ENCODE results near the gene TXNL4A.
"Not testable (repeated sequence)": the region's sequence is repeated elsewhere in the genome, so short reads cannot be mapped to it uniquely, and the experiment has no call there.

TXNL4A gene, protein sequence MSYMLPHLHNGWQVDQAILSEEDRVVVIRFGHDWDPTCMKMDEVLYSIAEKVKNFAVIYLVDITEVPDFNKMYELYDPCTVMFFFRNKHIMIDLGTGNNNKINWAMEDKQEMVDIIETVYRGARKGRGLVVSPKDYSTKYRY

DNA sequence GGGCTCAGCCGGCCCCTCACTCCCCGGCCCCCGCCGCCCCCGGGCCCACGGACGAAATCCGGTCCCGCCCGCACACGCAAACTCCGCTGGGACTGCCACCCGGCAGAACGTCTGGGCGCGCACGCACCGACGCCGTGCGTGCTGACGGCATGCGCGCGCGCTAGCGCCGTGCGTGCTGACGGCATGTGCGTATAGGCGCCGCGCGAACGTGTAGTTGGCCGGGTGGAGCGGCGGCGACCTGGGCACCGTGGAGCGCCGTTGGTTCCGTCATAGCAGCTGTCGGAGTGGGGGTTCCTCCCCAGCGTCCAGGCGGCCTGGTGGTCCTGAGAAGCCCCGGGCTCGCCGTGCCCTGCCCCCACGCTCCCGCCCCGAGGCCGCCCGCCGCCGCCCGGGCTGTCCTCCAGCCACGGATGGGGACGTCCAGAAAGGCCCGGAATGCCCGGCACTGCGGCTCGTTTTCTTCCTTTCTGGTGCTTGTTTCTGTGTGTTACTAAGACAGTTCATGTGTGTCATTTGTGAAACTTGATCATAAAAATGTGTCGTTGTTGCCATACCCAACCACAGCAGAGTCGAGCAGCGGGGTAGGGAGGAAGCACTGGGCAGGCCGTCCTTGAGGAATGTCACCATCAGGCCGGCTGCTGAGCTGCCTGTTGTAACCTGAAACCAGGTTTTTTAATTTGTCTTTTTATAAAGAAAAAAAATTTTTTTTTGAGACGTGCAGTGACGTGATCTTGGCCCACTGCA is at the start of gene TXNL4A:
TXNL4A (minus strand) TSS at position 113 of the 744 bp plus-strand sequence. CDS start 171 bp downstream, outside the sequence.
- H4K20me1 ChIP-seq: peaks cover 44% of the 10 kb centered on the region
- H3K9ac ChIP-seq: peak within 1 kb of the TSS; percentile 86
- H3K9me3 ChIP-seq: no peaks in the 10 kb centered on the region
- TF ChIP-seq Cebpa-rat (IDR thresholded peaks at IDR 0.05): no peak
- H3K27me3 ChIP-seq: no peaks in the 10 kb centered on the region
- H3K4me1 ChIP-seq: peaks cover 39% of the 10 kb centered on the region
- peaks cover 29% of the 10 kb centered on the region for H3K36me3 ChIP-seq
- H3K4me2 ChIP-seq: peak within 1 kb of the TSS; percentile 95
- peak within 1 kb of the TSS; percentile 93 for H3K4me3 ChIP-seq
- peak within 1 kb of the TSS; percentile 94 for H3K27ac ChIP-seq

DNA sequence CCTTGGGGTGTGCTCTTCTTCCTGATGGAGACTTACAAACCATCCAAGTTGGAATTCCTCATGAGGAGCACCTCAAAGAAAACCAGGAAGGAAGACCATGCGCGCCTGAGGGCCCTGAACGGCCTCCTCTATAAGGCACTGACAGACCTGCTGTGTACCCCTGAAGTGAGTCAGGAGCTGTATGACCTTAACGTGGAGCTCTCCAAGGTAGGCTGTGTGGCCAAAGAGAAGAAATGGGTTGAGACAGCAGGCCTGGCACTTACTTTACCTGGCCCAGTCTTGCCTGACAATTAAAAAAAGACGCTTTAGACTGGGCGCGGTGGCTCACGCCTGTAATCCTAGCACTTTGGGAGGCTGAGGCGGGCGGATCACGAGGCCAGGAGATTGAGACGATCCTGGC is 48.9 kb upstream of the TXNL4A start:
- no peak for TF ChIP-seq Cebpa-rat (IDR thresholded peaks at IDR 0.05)
- H3K4me3 ChIP-seq: no peak overlapping the region
- H4K20me1 ChIP-seq: peaks cover 61% of the 10 kb centered on the region
- no peaks in the 10 kb centered on the region for H3K9me3 ChIP-seq
- H3K4me2 ChIP-seq: no peak overlapping the region
- H3K27ac ChIP-seq: no peak overlapping the region
- peaks cover 31% of the 10 kb centered on the region for H3K4me1 ChIP-seq
- no peaks in the 10 kb centered on the region for H3K27me3 ChIP-seq
- H3K9ac ChIP-seq: no peak overlapping the region
- peaks cover 57% of the 10 kb centered on the region for H3K36me3 ChIP-seq

DNA sequence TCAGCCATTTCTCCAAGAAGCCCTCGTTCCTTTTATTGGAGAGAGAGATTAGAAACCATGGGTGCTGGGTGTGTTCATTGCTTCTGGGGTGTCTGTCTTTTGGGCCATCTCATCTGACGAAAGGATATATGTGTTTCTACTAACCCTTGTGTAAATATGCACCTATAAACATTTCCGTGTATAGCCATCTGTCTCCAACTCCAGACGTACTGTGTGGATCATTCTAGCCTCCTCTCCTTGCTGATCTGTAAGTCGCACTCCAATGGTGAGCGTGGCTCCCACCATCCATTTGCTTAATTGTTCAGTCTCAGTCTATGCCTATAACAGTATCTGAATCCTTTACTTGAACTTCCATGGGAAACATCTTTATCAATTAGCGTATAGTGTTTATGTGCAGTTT is 47.6 kb upstream of the TXNL4A start:
- no peaks in the 10 kb centered on the region for H3K27me3 ChIP-seq
- H3K4me2 ChIP-seq: peak overlapping the region; percentile 92
- peak overlapping the region; percentile 89; the same call in 1 of the 2 replicates for H3K9ac ChIP-seq
- peaks cover 46% of the 10 kb centered on the region for H3K36me3 ChIP-seq
- TF ChIP-seq Cebpa-rat (IDR thresholded peaks at IDR 0.05): no peak
- peaks cover 56% of the 10 kb centered on the region for H4K20me1 ChIP-seq
- H3K27ac ChIP-seq: no peak overlapping the region
- H3K9me3 ChIP-seq: no peaks in the 10 kb centered on the region
- H3K4me1 ChIP-seq: peaks cover 32% of the 10 kb centered on the region
- peak overlapping the region; percentile 87; the same call in 1 of the 2 replicates for H3K4me3 ChIP-seq

DNA sequence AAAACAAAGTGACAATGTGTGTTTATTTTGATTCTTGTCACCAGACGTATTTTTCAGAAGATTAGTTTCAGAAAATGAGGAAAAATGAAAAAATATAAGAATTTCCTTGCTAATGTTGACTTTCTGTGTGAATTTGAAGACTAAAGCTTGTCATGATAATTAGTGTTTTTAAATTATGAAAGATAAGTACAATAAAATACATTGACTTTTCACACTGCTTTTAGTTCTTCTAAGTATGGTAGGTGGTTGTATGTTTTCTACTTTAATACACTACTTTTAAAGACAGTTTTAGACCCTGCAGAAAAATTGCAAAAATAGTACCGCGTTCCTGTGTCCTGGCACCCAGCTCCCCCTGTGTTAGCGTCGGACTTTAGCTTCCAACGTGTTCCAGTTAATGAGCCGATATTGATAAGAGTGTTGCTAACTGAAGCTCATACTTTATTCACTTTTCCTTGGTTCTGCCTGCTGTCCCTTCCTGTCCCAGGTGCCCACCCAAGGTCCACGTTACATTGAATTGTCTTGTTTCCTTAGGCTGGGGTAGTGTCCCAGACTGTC is 46.6 kb upstream of the TXNL4A start:
- H3K9me3 ChIP-seq: no peaks in the 10 kb centered on the region
- peak overlapping the region; percentile 89 for H3K9ac ChIP-seq
- peaks cover 36% of the 10 kb centered on the region for H3K36me3 ChIP-seq
- H3K27me3 ChIP-seq: no peaks in the 10 kb centered on the region
- peak overlapping the region; percentile 91 for H3K27ac ChIP-seq
- peaks cover 45% of the 10 kb centered on the region for H4K20me1 ChIP-seq
- TF ChIP-seq Cebpa-rat (IDR thresholded peaks at IDR 0.05): no peak
- peak overlapping the region; percentile 87 for H3K4me3 ChIP-seq
- peaks cover 27% of the 10 kb centered on the region for H3K4me1 ChIP-seq
- H3K4me2 ChIP-seq: peak overlapping the region; percentile 92

DNA sequence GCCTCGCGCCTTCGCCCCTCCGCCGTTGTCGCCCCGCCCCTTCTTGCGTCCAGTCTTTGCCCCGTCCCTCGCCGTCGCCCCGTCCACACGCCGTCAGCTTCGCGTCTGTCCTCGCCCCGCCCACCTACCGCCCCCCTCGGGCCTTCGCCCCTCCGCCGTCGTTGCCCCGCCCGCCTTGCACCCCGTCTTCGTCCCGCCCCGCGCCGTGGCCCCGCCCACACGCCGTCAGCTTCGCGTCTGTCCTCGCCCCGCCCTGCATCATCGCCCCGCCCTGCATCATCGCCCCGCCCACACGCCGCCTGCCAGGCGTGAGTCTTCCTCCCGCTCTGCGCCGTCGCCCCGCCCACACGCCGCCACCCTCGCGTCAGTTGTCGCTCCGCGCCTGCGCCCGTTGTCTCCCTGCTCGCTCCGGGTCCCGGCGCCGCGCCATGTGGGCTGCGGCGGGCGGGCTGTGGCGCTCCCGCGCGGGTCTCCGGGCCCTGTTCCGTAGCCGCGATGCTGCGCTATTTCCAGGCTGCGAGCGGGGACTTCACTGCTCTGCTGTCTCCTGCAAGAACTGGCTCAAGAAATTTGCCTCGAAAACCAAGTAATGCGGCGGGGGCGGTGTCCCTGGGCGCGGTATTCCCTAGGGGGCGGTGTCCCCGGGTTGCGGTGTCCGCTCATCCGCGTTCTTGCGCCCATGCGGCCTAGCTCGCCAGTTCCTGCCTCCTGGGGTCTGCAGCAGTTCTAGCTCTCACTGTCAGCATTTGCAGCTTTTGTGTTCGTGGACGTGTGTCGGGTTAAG is 45.9 kb upstream of the TXNL4A start, which contains the start of gene RBFA:
RBFA (plus strand) TSS at position 367 of the 784 bp plus-strand sequence; CDS start at position 429, 62 bp downstream.
- peaks cover 24% of the 10 kb centered on the region for H3K4me1 ChIP-seq
- H3K9ac ChIP-seq: peak within 1 kb of the TSS; percentile 89
- peak within 1 kb of the TSS; percentile 92 for H3K4me2 ChIP-seq
- peaks cover 29% of the 10 kb centered on the region for H3K36me3 ChIP-seq
- H3K27me3 ChIP-seq: no peaks in the 10 kb centered on the region
- no peak for TF ChIP-seq Cebpa-rat (IDR thresholded peaks at IDR 0.05)
- peak within 1 kb of the TSS; percentile 91 for H3K27ac ChIP-seq
- peaks cover 41% of the 10 kb centered on the region for H4K20me1 ChIP-seq
- peak within 1 kb of the TSS; percentile 87 for H3K4me3 ChIP-seq
- peaks cover 4% of the 10 kb centered on the region for H3K9me3 ChIP-seq

DNA sequence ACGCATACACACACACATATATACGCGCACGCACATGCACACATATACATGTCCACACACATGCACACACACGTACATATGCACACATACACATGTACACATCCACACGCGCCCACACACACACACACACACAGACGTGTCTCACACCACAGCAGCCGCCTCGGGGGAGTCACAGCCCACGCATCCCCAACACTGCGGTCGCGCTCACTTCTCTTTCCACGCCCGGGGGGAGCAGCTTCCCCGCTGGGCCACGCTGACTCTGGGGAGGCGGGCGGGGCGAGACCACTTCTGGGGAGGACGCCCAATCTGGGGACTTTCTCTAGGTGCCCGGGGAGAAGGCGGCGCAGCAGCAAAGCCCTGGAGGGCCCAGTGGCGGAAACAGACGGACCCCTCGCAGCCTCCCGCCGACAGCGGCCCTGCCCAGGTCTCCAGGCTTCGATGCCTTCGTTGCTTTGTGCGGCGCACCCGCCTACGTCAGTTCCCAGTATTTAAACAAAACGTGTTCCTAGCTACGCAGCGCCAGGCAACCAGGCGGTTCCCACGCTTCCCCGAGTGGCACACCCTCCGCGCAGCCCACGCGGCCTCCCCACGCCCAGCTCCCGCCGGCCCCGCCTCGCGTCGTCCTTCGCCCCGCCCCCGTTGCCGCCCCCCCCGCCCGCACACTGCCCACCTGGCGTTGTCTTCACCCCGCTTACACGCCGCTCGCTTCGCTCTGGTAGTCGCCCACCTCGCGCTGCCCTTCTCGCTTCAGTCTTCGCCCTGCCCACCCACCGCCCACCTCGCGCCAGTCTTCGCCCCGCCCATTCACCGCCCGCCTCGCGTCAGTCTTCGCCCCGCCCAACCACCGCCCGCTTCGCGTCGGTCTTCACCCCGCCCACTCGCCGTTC is 45.1 kb upstream of the TXNL4A start:
- Histone ChIP-seq H3K27me3 (no peaks in the 10 kb centered on the region), H3K36me3 (peaks cover 20% of the 10 kb centered on the region), H3K9ac (peak overlapping the region; percentile 78), H3K4me2 (peak overlapping the region; percentile 76), H3K9me3 (peaks cover 5% of the 10 kb centered on the region), H3K27ac (peak overlapping the region; percentile 82), H4K20me1 (peaks cover 33% of the 10 kb centered on the region), H3K4me3 (peak overlapping the region; percentile 87), H3K4me1 (peaks cover 24% of the 10 kb centered on the region)
- no peak for TF ChIP-seq Cebpa-rat (IDR thresholded peaks at IDR 0.05)

DNA sequence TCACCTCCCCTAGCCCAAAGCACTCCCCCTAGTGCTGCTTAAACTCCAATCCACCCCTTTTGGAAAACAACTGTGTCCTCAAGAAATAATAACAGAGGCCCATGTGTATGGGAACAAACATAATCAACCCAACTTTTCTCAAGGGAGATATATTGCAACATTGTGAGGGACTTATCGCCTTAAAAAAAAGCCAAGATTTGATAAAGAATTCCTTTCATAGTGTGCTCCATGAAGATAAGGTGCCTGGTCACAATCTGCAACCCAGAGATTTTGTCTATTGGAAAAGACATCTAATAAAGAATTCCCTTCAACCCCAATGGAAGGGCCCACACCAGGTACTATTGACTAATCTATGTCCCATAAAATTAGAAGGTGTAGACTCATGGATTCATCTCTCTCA is 41.3 kb upstream of the TXNL4A start:
- no peak overlapping the region for H3K4me2 ChIP-seq
- peaks cover 10% of the 10 kb centered on the region for H3K4me1 ChIP-seq
- no peak for TF ChIP-seq Cebpa-rat (IDR thresholded peaks at IDR 0.05)
- no peak overlapping the region for H3K27ac ChIP-seq
- no peaks in the 10 kb centered on the region for H3K27me3 ChIP-seq
- H3K36me3 ChIP-seq: 0 out of 2 replicates have a peak, but pooled peaks cover under 1% of the 10 kb centered on the region
- no peak overlapping the region for H3K9ac ChIP-seq
- peaks cover 33% of the 10 kb centered on the region for H3K9me3 ChIP-seq
- no peak overlapping the region for H3K4me3 ChIP-seq
- no peaks in the 10 kb centered on the region for H4K20me1 ChIP-seq

DNA sequence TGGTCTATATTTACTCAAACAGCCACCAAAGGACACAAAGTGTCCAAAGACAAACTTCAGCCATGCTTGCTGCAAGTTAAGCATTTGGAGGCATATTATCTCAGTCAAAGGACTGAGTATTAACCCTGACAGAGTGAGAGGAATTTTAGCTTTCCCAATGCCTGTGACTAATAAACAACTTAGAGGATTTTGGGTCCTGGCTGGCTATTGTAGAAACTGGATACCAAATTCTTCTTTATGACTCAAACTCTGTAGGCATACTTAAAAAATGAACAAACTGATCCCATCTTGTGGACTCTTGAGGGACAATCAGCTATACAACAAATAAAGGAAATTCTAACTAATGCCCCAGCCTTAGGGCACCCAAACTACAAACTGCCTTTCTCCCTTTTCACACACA is 39.4 kb upstream of the TXNL4A start:
- H3K27me3 ChIP-seq, H3K4me1 ChIP-seq, H3K4me3 ChIP-seq, H3K4me2 ChIP-seq, H3K27ac ChIP-seq, H3K9ac ChIP-seq, H4K20me1 ChIP-seq: not testable (repeated sequence)
- H3K9me3 ChIP-seq: peaks cover 52% of the 10 kb centered on the region
- peaks cover 11% of the 10 kb centered on the region; the same call in 1 of the 2 replicates for H3K36me3 ChIP-seq

DNA sequence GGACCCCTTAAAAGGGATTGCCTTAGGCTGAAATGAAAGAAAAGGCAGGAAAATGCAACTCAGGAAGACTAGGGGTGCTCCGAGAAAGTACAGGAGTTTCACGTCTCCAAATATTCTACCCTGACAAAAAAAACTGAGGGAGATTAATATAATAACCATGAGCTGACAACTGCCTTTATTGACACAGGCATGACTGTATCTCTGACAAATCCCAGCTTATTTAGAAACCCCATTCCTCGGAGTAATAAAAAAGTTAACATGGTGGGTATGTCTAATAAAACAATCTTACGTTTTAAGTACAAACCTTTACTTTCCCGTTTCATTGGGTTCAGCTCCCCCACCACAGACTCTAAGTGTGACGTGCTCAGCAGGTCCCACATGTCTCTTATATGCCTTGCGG is 38.0 kb upstream of the TXNL4A start:
- H3K4me3 ChIP-seq: no peak overlapping the region
- no peak overlapping the region for H3K27ac ChIP-seq
- no peak for TF ChIP-seq Cebpa-rat (IDR thresholded peaks at IDR 0.05)
- H3K9ac ChIP-seq: no peak overlapping the region
- H4K20me1 ChIP-seq: no peaks in the 10 kb centered on the region
- no peak overlapping the region for H3K4me2 ChIP-seq
- H3K27me3 ChIP-seq: no peaks in the 10 kb centered on the region
- H3K9me3 ChIP-seq: peaks cover 66% of the 10 kb centered on the region
- peaks cover 11% of the 10 kb centered on the region; the same call in 1 of the 2 replicates for H3K36me3 ChIP-seq
- H3K4me1 ChIP-seq: no peaks in the 10 kb centered on the region
